GM12864 (cell line): ENCODE data around the gene ATP10B.

Source experiments
- DNase-seq: peaks from one replicate; pipeline ENCODE4 v3.0.0-alpha.2; 2011; ENCODE audit warnings: low read depth
- H3K4me3 ChIP-seq: 2 replicates; pipeline ENCODE4 v1.5.1; 2011; ENCODE audit warnings: mild to moderate bottlenecking, low read depth, low read length, control low read depth
- TF ChIP-seq, protein P1 (sequence below): IDR thresholded peaks from 2 replicates; pipeline ENCODE4 v1.5.1; 2011; ENCODE audit warnings: low read depth, mild to moderate bottlenecking, moderate library complexity, low read length, control low read depth, inconsistent platforms; ENCODE audit errors: missing control alignments

Gene ATP10B

DNA sequence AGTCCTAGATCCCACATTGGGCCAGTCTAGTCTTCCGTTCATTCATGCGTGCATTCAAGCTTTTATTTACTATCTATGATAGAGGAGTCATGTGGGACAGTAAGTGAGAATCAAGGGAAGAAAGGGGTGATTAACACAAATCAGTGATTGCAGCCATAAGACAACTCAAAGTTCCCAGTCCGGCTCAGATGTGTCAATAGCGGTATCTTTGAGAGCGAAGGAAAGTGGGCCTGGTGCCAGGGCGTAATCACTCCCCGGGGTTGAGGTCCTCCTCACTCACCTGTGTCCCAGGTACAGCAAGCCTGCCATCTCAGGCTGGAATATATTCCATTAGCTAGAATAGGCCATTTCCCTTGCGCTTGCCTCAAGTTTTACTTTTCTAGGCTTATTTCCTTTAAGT lies 196.3 kb downstream of the ATP10B start:
- DNase-seq, result no peak
- TF ChIP-seq, protein P1, sequence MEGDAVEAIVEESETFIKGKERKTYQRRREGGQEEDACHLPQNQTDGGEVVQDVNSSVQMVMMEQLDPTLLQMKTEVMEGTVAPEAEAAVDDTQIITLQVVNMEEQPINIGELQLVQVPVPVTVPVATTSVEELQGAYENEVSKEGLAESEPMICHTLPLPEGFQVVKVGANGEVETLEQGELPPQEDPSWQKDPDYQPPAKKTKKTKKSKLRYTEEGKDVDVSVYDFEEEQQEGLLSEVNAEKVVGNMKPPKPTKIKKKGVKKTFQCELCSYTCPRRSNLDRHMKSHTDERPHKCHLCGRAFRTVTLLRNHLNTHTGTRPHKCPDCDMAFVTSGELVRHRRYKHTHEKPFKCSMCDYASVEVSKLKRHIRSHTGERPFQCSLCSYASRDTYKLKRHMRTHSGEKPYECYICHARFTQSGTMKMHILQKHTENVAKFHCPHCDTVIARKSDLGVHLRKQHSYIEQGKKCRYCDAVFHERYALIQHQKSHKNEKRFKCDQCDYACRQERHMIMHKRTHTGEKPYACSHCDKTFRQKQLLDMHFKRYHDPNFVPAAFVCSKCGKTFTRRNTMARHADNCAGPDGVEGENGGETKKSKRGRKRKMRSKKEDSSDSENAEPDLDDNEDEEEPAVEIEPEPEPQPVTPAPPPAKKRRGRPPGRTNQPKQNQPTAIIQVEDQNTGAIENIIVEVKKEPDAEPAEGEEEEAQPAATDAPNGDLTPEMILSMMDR, result no peak
- H3K4me3 ChIP-seq, result no peak overlapping the region

DNA sequence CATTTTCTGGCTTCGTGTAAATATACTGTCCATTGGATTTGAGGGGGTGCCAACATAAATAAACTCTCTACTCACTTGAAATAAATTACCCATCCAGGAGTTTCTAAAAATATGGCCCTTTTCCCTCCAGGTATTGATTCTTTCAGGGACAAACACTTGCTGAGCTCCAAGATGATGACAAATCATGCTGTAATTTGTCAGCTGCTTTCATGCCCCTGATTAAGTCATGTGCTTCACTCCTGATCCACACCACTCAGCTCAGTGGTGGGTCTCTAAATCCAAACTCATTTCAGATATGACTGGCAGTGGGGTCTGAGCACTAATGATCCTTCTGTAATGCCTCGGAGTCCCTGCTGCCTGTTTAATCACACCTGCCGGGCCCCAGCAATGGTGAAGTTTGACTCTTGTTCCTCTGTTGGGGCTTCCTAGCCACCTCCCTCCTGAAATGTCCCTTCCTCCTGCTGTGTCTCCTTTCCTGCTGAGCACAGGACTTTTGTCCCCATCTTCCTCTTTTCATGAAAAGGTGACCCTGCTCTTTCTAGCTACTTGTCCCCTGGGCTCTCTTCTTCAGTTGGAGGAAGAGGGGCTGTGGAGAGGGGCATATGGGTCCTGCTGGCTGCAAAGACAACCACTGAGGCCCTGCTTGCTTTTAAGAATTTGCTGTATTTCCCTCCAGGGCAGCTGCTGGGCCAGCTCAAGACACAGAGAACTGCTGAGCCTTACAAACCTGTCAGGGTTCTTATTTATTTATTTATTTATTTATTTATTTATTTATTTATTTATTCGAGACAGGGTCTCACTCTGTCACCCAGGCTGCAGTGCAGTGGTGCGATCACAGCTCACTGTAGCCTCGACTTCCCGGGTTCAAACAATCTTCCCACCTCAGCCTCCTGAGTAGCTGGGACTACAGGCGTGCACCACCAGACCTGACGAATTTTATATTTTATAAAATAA lies 200.0 kb downstream of the ATP10B start:
- no peak overlapping the region for H3K4me3 ChIP-seq
- DNase-seq, result no peak
- TF ChIP-seq, protein P1, result no peak

DNA sequence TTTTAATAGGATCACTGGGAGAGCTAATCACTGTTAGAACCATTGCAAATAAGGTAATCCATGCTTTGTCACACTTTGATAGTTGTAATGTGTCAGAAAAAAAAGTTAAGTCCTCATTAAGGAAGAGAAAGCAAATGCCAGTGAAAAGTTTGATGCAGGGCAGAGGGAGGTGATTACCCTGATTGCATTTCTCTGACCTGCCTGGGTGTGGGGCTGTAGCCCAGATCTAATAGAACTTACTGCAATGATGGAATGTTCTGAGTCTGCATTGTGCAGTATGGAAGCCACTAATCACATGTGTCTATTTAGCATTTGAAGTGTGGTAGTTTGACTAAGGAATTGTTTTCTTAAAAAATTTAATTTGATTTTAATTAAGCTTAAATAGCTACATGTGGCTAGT lies 202.7 kb downstream of the ATP10B start:
- TF ChIP-seq, protein P1, result peak; percentile 48
- no peak for DNase-seq
- H3K4me3 ChIP-seq, result no peak overlapping the region

GRCh38 chr5:160646033-160646432 lies 206.0 kb downstream of the ATP10B start:
- TF ChIP-seq, protein P1, result no peak
- DNase-seq, result no peak
- no peak overlapping the region for H3K4me3 ChIP-seq

DNA sequence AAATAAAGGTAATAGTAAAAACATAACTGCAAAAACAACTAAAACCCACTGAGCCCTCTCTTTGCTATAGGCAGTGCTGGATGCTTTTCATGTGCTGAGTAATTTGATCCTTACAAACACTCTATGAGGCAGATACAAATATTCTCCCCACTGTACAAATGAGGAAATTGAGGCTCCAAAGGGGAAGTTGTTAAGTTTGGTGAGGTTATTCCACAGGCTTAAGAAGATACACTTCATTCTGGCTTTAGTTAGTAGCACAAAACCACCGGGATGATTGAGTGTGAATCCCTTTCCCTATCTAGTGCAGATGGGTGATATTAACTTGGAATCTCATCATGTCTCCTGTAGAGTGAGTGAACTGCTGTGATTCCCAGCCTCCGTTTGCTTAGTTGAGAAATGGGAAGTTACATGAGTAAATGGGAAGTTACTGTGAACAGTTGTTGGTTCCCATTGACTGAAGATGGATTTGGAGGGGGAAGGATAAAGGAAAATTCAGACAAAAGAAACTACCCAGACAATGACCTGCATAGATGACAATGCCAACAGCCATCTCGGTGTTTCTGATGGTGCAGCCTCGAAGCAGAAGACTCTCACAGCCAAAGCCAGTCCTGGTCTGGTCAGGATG lies 208.3 kb downstream of the ATP10B start:
- TF ChIP-seq, protein P1, result no peak
- DNase-seq, result no peak
- no peak overlapping the region for H3K4me3 ChIP-seq

DNA sequence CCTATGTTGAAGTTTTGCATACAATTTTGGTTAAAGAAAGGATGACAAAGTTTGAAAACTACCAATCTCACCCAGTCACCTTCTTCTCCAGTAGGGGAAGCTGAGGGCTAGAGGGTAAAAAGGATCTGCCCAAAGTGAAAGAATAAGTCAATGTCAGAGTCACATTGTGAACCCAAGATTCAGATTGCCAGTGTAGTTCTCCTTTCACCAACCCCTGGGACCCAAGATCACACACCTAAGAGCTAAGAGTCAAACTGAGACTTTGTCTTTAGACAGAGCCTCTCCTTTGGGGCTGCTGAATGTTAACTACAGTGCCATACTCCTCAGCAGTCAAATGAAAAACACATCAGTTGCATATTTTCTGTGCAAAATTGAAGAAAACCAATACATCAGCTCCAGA lies 210.6 kb downstream of the ATP10B start:
- TF ChIP-seq, protein P1, result no peak

More for the DNA sequence above, 210.6 kb downstream of the ATP10B start:
- DNase-seq, result no peak
- H3K4me3 ChIP-seq, result no peak overlapping the region
